HEK293 (cell line): ENCODE results near the gene SPATA1.
A peak's percentile ranks its signal among the peaks of the same experiment; 100 is the strongest.

Experiments
- GLIS1 ChIP-seq: fragments of 450-650 bp; formaldehyde crosslinking; IDR thresholded peaks from 2 replicates; pipeline ENCODE4 v1.5.1; 2016; ENCODE audit warnings: missing biosample characterization, missing genetic modification characterization
- HOXA7 ChIP-seq: sonication (generic); formaldehyde crosslinking; IDR thresholded peaks from 2 replicates; pipeline ENCODE4 v1.8.1; 2022; ENCODE audit warnings: missing genetic modification reagents, borderline replicate concordance
- HOXC10 ChIP-seq: sonication (generic); formaldehyde crosslinking; IDR thresholded peaks from 2 replicates; pipeline ENCODE4 v1.8.1; 2023; ENCODE audit warnings: mild to moderate bottlenecking, missing genetic modification reagents
- KLF1 ChIP-seq: fragments of 450-650 bp; formaldehyde crosslinking; IDR thresholded peaks from 2 replicates; pipeline ENCODE4 v1.5.1; 2016; ENCODE audit warnings: missing biosample characterization, missing genetic modification characterization
- MYNN ChIP-seq: fragments of 450-650 bp; formaldehyde crosslinking; IDR thresholded peaks from 2 replicates; pipeline ENCODE4 v1.5.1; 2016; ENCODE audit warnings: missing biosample characterization, missing genetic modification characterization, borderline replicate concordance
- PRDM1 ChIP-seq: fragments of 450-650 bp; formaldehyde crosslinking; IDR thresholded peaks from 2 replicates; pipeline ENCODE4; 2016; ENCODE audit warnings: missing biosample characterization, missing genetic modification characterization
- RBAK ChIP-seq: fragments of 450-650 bp; formaldehyde crosslinking; IDR thresholded peaks from 2 replicates; pipeline ENCODE4 v1.5.1; 2016; ENCODE audit warnings: missing biosample characterization, missing genetic modification characterization
- REPIN1 ChIP-seq: fragments of 450-650 bp; formaldehyde crosslinking; IDR thresholded peaks from 2 replicates; pipeline ENCODE4 v1.5.1; 2017; ENCODE audit warnings: missing biosample characterization, missing genetic modification characterization, low read depth
- SP3 ChIP-seq: fragments of 450-650 bp; formaldehyde crosslinking; IDR thresholded peaks from 2 replicates; pipeline ENCODE4 v1.5.1; 2016; ENCODE audit warnings: missing biosample characterization, missing genetic modification characterization
- ZBTB7A ChIP-seq: fragments of 450-650 bp; formaldehyde crosslinking; IDR thresholded peaks from 2 replicates; pipeline ENCODE4 v1.5.1; 2016; ENCODE audit warnings: low read depth, missing biosample characterization, missing genetic modification characterization
- ZNF133 ChIP-seq: fragments of 450-650 bp; formaldehyde crosslinking; IDR thresholded peaks from 2 replicates; pipeline ENCODE4 v1.5.1; 2016; ENCODE audit warnings: missing biosample characterization, missing genetic modification characterization
- ZNF140 ChIP-seq: fragments of 450-650 bp; formaldehyde crosslinking; IDR thresholded peaks from 2 replicates; pipeline ENCODE4 v1.5.1; 2016; ENCODE audit warnings: missing biosample characterization, missing genetic modification characterization
- ZNF202 ChIP-seq: fragments of 450-650 bp; formaldehyde crosslinking; IDR thresholded peaks from 2 replicates; pipeline ENCODE4 v1.5.1; 2016; ENCODE audit warnings: missing biosample characterization, missing genetic modification characterization, borderline replicate concordance
- ZNF211 ChIP-seq: fragments of 450-650 bp; formaldehyde crosslinking; IDR thresholded peaks from 2 replicates; pipeline ENCODE4 v1.5.1; 2016; ENCODE audit warnings: low read depth, missing biosample characterization, missing genetic modification characterization
- ZNF221 ChIP-seq: fragments of 450-650 bp; formaldehyde crosslinking; IDR thresholded peaks from 2 replicates; pipeline ENCODE4 v1.5.1; 2017; ENCODE audit warnings: missing biosample characterization, missing genetic modification characterization, borderline replicate concordance
- ZNF223 ChIP-seq: fragments of 450-650 bp; formaldehyde crosslinking; IDR thresholded peaks from 2 replicates; pipeline ENCODE4 v1.5.1; 2016; ENCODE audit warnings: missing biosample characterization, missing genetic modification characterization
- ZNF266 ChIP-seq: fragments of 450-650 bp; formaldehyde crosslinking; IDR thresholded peaks from 2 replicates; pipeline ENCODE4 v1.5.1; 2016; ENCODE audit warnings: missing biosample characterization, missing genetic modification characterization, low read depth
- ZNF292 ChIP-seq: fragments of 450-650 bp; formaldehyde crosslinking; IDR thresholded peaks from 2 replicates; pipeline ENCODE4 v1.5.1; 2016; ENCODE audit warnings: low read depth, missing biosample characterization, missing genetic modification characterization, borderline replicate concordance
- ZNF341 ChIP-seq: fragments of 450-650 bp; formaldehyde crosslinking; IDR thresholded peaks from 2 replicates; pipeline ENCODE4; 2016; ENCODE audit warnings: low read depth, missing biosample characterization, missing genetic modification characterization
- ZNF37A ChIP-seq: fragments of 450-650 bp; IDR thresholded peaks from 2 replicates; pipeline ENCODE4 v1.5.1; 2018; ENCODE audit warnings: missing biosample characterization, missing genetic modification characterization
- ZNF561 ChIP-seq: fragments of 450-650 bp; IDR thresholded peaks from 2 replicates; pipeline ENCODE4 v1.5.1; 2018; ENCODE audit warnings: missing biosample characterization, missing genetic modification characterization, borderline replicate concordance
- ZNF600 ChIP-seq: fragments of 450-650 bp; formaldehyde crosslinking; IDR thresholded peaks from 2 replicates; pipeline ENCODE4 v1.5.1; 2016; ENCODE audit warnings: missing biosample characterization, missing genetic modification characterization
- ZNF621 ChIP-seq: fragments of 450-650 bp; formaldehyde crosslinking; IDR thresholded peaks from 2 replicates; pipeline ENCODE4 v1.5.1; 2017; ENCODE audit warnings: missing biosample characterization, missing genetic modification characterization
- ZNF624 ChIP-seq: fragments of 450-650 bp; formaldehyde crosslinking; IDR thresholded peaks from 2 replicates; pipeline ENCODE4 v1.5.1; 2017; ENCODE audit warnings: missing biosample characterization, missing genetic modification characterization
- ZNF629 ChIP-seq: fragments of 450-650 bp; formaldehyde crosslinking; IDR thresholded peaks from 2 replicates; pipeline ENCODE4 v1.5.1; 2017; ENCODE audit warnings: missing biosample characterization, missing genetic modification characterization
- ZNF791 ChIP-seq: fragments of 450-650 bp; formaldehyde crosslinking; IDR thresholded peaks from 2 replicates; pipeline ENCODE4 v1.5.1; 2016; ENCODE audit warnings: missing biosample characterization, missing genetic modification characterization
- ZNF837 ChIP-seq: fragments of 450-650 bp; formaldehyde crosslinking; IDR thresholded peaks from 2 replicates; pipeline ENCODE4 v1.5.1; 2016; ENCODE audit warnings: missing biosample characterization, missing genetic modification characterization
- ZSCAN23 ChIP-seq: fragments of 450-650 bp; formaldehyde crosslinking; IDR thresholded peaks from 2 replicates; pipeline ENCODE4 v1.5.1; 2016; ENCODE audit warnings: missing biosample characterization, missing genetic modification characterization
- TF ChIP-seq, protein P1 (sequence below): fragments of 450-650 bp; formaldehyde crosslinking; IDR thresholded peaks from 2 replicates; pipeline ENCODE4 v1.5.1; 2016; ENCODE audit warnings: missing biosample characterization, missing genetic modification characterization
- TF ChIP-seq, protein P2 (sequence below): fragments of 450-650 bp; formaldehyde crosslinking; IDR thresholded peaks from 2 replicates; pipeline ENCODE4 v1.5.1; 2016; ENCODE audit warnings: missing biosample characterization, missing genetic modification characterization
- TF ChIP-seq, protein P3 (sequence below): fragments of 450-650 bp; formaldehyde crosslinking; IDR thresholded peaks from 2 replicates; pipeline ENCODE4 v1.5.1; 2016; ENCODE audit warnings: missing biosample characterization, missing genetic modification characterization
- TF ChIP-seq, protein P4 (sequence below): fragments of 450-650 bp; formaldehyde crosslinking; IDR thresholded peaks from 2 replicates; pipeline ENCODE4 v1.5.1; 2017; ENCODE audit warnings: missing biosample characterization, missing genetic modification characterization
- TF ChIP-seq, protein P5 (sequence below): fragments of 450-650 bp; formaldehyde crosslinking; IDR thresholded peaks from 2 replicates; pipeline ENCODE4 v1.5.1; 2016; ENCODE audit warnings: missing biosample characterization, missing genetic modification characterization, borderline replicate concordance

The SPATA1 gene

DNA sequence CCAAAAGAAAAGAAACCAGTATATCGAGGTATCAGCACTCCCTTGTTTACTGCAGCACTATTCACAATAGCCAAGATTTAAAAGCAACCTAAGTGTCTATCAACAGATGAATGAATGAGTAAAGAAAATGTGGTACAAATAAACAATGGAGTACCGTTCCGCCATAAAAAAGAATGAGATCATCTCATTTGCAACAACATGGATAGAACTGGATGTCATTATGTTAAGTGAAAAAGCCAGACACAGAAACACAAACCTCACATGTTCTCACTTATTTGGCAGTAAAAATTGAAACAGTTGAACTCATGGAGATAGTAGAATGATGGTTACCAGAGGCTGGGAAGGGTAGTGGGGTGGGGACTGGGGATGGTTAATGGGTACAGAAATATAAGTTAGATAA is 4.5 kb downstream of the SPATA1 start (continued):
- TF ChIP-seq REPIN1 (tag by site-specific recombination) (no peak), ZNF341 (tag by site-specific recombination) (no peak), ZNF621 (tag by site-specific recombination) (no peak), ZNF292 (no peak), HOXC10 (CRISPR knock-in tag) (no peak), ZNF624 (tag by site-specific recombination) (no peak), MYNN (tag by site-specific recombination) (no peak), ZNF202 (tag by site-specific recombination) (no peak), ZNF561 (tag by site-specific recombination) (no peak), ZNF791 (tag by site-specific recombination) (no peak), HOXA7 (no peak), ZNF133 (tag by site-specific recombination) (no peak), ZNF837 (tag by site-specific recombination) (no peak), PRDM1 (tag by site-specific recombination) (no peak), ZNF629 (tag by site-specific recombination) (0 out of 2 replicates have a peak, but pooled peaks have one; percentile 59), ZNF221 (0 out of 2 replicates have a peak, but pooled peaks have one; percentile 38), ZNF211 (tag by site-specific recombination) (no peak), ZNF266 (tag by site-specific recombination) (no peak), ZBTB7A (tag by site-specific recombination) (no peak), KLF1 (tag by site-specific recombination) (no peak), ZNF37A (tag by site-specific recombination) (no peak), ZNF140 (tag by site-specific recombination) (no peak), ZNF600 (tag by site-specific recombination) (peak; percentile 26; the same call in 1 of the 2 replicates), SP3 (tag by site-specific recombination) (no peak), RBAK (tag by site-specific recombination) (no peak), GLIS1 (no peak), ZNF223 (tag by site-specific recombination) (no peak), ZSCAN23 (no peak)
- TF ChIP-seq, protein P1, sequence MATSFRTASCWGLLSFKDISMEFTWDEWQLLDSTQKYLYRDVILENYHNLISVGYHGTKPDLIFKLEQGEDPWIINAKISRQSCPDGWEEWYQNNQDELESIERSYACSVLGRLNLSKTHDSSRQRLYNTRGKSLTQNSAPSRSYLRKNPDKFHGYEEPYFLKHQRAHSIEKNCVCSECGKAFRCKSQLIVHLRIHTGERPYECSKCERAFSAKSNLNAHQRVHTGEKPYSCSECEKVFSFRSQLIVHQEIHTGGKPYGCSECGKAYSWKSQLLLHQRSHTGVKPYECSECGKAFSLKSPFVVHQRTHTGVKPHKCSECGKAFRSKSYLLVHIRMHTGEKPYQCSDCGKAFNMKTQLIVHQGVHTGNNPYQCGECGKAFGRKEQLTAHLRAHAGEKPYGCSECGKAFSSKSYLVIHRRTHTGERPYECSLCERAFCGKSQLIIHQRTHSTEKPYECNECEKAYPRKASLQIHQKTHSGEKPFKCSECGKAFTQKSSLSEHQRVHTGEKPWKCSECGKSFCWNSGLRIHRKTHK (tag by site-specific recombination) = peak; percentile 29; the same call in 1 of the 2 replicates
- TF ChIP-seq, protein P2, sequence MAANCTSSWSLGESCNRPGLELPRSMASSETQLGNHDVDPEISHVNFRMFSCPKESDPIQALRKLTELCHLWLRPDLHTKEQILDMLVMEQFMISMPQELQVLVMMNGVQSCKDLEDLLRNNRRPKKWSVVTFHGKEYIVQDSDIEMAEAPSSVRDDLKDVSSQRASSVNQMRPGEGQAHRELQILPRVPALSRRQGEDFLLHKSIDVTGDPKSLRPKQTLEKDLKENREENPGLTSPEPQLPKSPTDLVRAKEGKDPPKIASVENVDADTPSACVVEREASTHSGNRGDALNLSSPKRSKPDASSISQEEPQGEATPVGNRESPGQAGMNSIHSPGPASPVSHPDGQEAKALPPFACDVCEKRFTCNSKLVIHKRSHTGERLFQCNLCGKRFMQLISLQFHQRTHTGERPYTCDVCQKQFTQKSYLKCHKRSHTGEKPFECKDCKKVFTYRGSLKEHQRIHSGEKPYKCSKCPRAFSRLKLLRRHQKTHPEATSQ = no peak
- TF ChIP-seq, protein P3, sequence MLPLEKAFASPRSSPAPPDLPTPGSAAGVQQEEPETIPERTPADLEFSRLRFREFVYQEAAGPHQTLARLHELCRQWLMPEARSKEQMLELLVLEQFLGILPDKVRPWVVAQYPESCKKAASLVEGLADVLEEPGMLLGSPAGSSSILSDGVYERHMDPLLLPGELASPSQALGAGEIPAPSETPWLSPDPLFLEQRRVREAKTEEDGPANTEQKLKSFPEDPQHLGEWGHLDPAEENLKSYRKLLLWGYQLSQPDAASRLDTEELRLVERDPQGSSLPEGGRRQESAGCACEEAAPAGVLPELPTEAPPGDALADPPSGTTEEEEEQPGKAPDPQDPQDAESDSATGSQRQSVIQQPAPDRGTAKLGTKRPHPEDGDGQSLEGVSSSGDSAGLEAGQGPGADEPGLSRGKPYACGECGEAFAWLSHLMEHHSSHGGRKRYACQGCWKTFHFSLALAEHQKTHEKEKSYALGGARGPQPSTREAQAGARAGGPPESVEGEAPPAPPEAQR = no peak
- TF ChIP-seq, protein P4, sequence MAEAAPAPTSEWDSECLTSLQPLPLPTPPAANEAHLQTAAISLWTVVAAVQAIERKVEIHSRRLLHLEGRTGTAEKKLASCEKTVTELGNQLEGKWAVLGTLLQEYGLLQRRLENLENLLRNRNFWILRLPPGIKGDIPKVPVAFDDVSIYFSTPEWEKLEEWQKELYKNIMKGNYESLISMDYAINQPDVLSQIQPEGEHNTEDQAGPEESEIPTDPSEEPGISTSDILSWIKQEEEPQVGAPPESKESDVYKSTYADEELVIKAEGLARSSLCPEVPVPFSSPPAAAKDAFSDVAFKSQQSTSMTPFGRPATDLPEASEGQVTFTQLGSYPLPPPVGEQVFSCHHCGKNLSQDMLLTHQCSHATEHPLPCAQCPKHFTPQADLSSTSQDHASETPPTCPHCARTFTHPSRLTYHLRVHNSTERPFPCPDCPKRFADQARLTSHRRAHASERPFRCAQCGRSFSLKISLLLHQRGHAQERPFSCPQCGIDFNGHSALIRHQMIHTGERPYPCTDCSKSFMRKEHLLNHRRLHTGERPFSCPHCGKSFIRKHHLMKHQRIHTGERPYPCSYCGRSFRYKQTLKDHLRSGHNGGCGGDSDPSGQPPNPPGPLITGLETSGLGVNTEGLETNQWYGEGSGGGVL (tag by site-specific recombination) = no peak
- TF ChIP-seq, protein P5, sequence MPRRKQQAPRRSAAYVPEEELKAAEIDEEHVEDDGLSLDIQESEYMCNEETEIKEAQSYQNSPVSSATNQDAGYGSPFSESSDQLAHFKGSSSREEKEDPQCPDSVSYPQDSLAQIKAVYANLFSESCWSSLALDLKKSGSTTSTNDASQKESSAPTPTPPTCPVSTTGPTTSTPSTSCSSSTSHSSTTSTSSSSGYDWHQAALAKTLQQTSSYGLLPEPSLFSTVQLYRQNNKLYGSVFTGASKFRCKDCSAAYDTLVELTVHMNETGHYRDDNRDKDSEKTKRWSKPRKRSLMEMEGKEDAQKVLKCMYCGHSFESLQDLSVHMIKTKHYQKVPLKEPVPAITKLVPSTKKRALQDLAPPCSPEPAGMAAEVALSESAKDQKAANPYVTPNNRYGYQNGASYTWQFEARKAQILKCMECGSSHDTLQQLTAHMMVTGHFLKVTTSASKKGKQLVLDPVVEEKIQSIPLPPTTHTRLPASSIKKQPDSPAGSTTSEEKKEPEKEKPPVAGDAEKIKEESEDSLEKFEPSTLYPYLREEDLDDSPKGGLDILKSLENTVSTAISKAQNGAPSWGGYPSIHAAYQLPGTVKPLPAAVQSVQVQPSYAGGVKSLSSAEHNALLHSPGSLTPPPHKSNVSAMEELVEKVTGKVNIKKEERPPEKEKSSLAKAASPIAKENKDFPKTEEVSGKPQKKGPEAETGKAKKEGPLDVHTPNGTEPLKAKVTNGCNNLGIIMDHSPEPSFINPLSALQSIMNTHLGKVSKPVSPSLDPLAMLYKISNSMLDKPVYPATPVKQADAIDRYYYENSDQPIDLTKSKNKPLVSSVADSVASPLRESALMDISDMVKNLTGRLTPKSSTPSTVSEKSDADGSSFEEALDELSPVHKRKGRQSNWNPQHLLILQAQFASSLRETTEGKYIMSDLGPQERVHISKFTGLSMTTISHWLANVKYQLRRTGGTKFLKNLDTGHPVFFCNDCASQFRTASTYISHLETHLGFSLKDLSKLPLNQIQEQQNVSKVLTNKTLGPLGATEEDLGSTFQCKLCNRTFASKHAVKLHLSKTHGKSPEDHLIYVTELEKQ (tag by site-specific recombination) = 0 out of 2 replicates have a peak, but pooled peaks have one; percentile 22
